HG03439 (cell line): ENCODE results near the gene ZNF451.
"Not testable (repeated sequence)": the region's sequence is repeated elsewhere in the genome, so short reads cannot be mapped to it uniquely, and the experiment has no call there.

Experiments
- ATAC-seq: cut with Tn5 transposase; IDR thresholded peaks from one replicate; pipeline ENCODE4 v1.9.1; 2021; ENCODE audit warnings: mild to moderate bottlenecking, moderate library complexity; ENCODE audit not compliant: unreplicated experiment

ZNF451 gene

GRCh38 chr6:57089687-57090457 lies at the start of gene ZNF451:
Gene ZNF451 (plus strand): TSS chr6:57090188. CDS start chr6:57090254, 66 bp downstream.
- ATAC-seq = peak; percentile 94

- not testable (repeated sequence) for ATAC-seq
Observed at GRCh38 chr6:57044061-57044460, 45.9 kb upstream of the ZNF451 start.

- ATAC-seq = no peak
Observed at GRCh38 chr6:57044568-57044967, 45.4 kb upstream of the ZNF451 start.

GRCh38 chr6:57046332-57047256 lies 43.4 kb upstream of the ZNF451 start, which contains the start of gene KIAA1586:
Gene KIAA1586 (plus strand): TSS chr6:57046693. CDS start chr6:57046756, 63 bp downstream.
- ATAC-seq = peak; percentile 95

GRCh38 chr6:57047257-57047585 lies 42.8 kb upstream of the ZNF451 start:
- peak; percentile 32 for ATAC-seq

GRCh38 chr6:57047859-57048258 lies 42.1 kb upstream of the ZNF451 start:
- ATAC-seq = not testable (repeated sequence)

- ATAC-seq = no peak
Observed at GRCh38 chr6:57048577-57048976, 41.4 kb upstream of the ZNF451 start.

- ATAC-seq = no peak
Observed at GRCh38 chr6:57063847-57064246, 26.1 kb upstream of the ZNF451 start.

GRCh38 chr6:57064809-57065208 lies 25.2 kb upstream of the ZNF451 start:
- no peak for ATAC-seq

GRCh38 chr6:57068061-57068460 lies 21.9 kb upstream of the ZNF451 start:
- no peak for ATAC-seq

- ATAC-seq = no peak
Observed at GRCh38 chr6:57069228-57069627, 20.8 kb upstream of the ZNF451 start.

GRCh38 chr6:57069920-57070331 lies 20.1 kb upstream of the ZNF451 start:
- no peak for ATAC-seq

- no peak for ATAC-seq
Observed at GRCh38 chr6:57072108-57072507, 17.9 kb upstream of the ZNF451 start.

GRCh38 chr6:57074383-57074782 lies 15.6 kb upstream of the ZNF451 start:
- no peak for ATAC-seq

- ATAC-seq = no peak
Observed at GRCh38 chr6:57075092-57075491, 14.9 kb upstream of the ZNF451 start.

GRCh38 chr6:57078531-57079207 lies 11.3 kb upstream of the ZNF451 start:
- ATAC-seq = no peak

GRCh38 chr6:57085471-57085870 lies 4.5 kb upstream of the ZNF451 start:
- no peak for ATAC-seq

GRCh38 chr6:57086843-57087242 lies 3.1 kb upstream of the ZNF451 start:
- ATAC-seq = no peak

- no peak for ATAC-seq
Observed at GRCh38 chr6:57087916-57088315, 2.1 kb upstream of the ZNF451 start.

GRCh38 chr6:57089265-57089664 lies 723 bp upstream of the ZNF451 start:
- no peak for ATAC-seq

GRCh38 chr6:57090458-57091067 lies 575 bp downstream of the ZNF451 start:
- ATAC-seq = peak; percentile 16
